Lower leg skin (tissue), 3 donors: ENCODE data around the gene TULP4.
"Not testable (repeated sequence)": the region's sequence is repeated elsewhere in the genome, so short reads cannot be mapped to it uniquely, and the experiment has no call there.

ENCODE experiments used
- POLR2A ChIP-seq, 2 donors: fragments of 450-650 bp; IDR thresholded peaks; one replicate each; pipeline ENCODE4 v1.6.1; 2016 to 2017; ENCODE audit warnings: antibody characterized with exemption in 2 of 2, mild to moderate bottlenecking in 1 of 2, moderate library complexity in 1 of 2
- TF ChIP-seq, protein P1 (sequence below), 3 donors: fragments of 450-650 bp; IDR thresholded peaks; one replicate each; pipeline ENCODE4 v1.5.1; 2016; ENCODE audit warnings: antibody characterized with exemption in 3 of 3, mild to moderate bottlenecking in 3 of 3, moderate library complexity in 2 of 3

- TF ChIP-seq, protein P1, sequence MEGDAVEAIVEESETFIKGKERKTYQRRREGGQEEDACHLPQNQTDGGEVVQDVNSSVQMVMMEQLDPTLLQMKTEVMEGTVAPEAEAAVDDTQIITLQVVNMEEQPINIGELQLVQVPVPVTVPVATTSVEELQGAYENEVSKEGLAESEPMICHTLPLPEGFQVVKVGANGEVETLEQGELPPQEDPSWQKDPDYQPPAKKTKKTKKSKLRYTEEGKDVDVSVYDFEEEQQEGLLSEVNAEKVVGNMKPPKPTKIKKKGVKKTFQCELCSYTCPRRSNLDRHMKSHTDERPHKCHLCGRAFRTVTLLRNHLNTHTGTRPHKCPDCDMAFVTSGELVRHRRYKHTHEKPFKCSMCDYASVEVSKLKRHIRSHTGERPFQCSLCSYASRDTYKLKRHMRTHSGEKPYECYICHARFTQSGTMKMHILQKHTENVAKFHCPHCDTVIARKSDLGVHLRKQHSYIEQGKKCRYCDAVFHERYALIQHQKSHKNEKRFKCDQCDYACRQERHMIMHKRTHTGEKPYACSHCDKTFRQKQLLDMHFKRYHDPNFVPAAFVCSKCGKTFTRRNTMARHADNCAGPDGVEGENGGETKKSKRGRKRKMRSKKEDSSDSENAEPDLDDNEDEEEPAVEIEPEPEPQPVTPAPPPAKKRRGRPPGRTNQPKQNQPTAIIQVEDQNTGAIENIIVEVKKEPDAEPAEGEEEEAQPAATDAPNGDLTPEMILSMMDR (IDR thresholded peaks at IDR 0.05) = not testable (repeated sequence)
- not testable (repeated sequence) for TF ChIP-seq POLR2A (IDR thresholded peaks at IDR 0.05)
Observed at GRCh38 chr6:158470023-158470422, 157.8 kb downstream of the TULP4 start.
